HG03571 (cell line): ENCODE results near the gene ACOT12.
"Not testable (repeated sequence)": the region's sequence is repeated elsewhere in the genome, so short reads cannot be mapped to it uniquely, and the experiment has no call there.

Source experiments
- ATAC-seq: cut with Tn5 transposase; IDR thresholded peaks from one replicate; pipeline ENCODE4 v1.9.1; 2021; ENCODE audit not compliant: unreplicated experiment

The ACOT12 gene

DNA sequence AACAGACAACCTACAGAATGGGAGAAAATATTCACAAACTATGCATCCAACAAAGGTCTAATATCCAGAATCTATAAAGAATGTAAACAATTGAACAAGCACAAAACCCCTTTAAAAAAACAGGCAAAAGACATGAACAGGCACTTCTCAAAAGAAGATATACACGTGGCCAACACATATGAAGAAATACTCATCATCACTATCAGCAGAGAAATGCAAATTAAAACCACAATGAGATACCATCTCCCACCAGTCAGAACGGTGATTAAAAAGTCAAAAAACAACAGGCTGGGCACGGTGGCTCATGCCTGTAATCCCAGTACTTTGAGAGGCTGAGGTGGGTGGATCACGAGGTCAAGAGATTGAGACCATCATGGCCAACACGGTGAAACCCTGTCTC lies 99.9 kb downstream of the ACOT12 start:
- not testable (repeated sequence) for ATAC-seq

DNA sequence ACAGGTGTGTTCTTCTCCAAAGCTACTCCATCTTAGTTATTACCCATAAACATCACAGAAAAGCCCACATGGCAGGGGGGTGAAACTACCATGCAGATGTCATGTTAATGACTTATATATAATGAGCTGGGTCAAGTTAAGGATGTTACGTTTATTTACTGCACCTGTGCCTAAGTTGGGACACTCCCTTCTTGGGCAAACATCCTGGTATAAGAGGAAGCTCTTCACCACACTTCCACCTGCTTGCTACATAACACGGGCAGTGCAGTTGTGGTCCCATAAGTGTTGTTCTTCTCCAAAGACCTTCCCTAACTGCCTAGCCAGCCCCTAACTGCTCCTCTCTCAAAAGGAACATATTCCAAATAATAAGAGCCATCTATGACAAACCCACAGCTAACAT lies 101.8 kb downstream of the ACOT12 start:
- ATAC-seq: no peak

DNA sequence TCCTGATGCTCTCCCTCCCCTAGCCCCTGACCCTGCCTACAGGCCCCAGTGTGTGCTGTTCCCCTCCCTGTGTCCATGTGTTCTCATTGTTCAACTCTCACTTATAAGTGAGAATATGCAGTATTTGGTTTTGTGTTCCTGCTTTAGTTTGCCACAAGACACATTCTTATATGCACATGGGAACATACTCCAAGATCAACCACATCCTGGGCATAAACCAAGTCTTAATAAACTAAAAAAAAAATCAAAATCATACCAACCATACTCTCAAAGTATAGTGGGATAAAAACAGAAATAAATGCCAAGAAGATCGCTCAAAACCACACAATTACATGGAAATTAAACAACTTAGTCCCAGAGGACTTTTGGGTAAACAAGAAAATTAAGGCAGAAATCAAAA lies 103.8 kb downstream of the ACOT12 start:
- ATAC-seq: no peak

DNA sequence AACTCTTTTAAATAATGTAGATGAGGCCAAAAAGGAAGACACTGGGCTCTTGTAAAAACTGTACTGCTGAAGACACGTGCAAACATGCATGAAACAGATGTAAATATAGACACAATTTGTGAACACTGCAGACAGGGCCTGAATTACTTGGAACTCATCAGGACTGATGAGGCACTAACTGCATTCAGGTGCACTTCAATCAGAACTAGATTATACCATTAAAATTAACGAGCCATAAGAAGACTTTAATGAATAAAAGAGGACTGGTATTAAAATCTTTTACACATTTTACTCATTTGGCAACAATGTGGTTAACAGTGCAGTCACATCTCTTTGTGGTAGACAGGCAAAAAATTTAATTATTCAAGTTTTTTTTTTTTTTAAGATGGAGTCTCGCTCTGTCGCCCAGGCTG lies 105.9 kb downstream of the ACOT12 start:
- no peak for ATAC-seq

DNA sequence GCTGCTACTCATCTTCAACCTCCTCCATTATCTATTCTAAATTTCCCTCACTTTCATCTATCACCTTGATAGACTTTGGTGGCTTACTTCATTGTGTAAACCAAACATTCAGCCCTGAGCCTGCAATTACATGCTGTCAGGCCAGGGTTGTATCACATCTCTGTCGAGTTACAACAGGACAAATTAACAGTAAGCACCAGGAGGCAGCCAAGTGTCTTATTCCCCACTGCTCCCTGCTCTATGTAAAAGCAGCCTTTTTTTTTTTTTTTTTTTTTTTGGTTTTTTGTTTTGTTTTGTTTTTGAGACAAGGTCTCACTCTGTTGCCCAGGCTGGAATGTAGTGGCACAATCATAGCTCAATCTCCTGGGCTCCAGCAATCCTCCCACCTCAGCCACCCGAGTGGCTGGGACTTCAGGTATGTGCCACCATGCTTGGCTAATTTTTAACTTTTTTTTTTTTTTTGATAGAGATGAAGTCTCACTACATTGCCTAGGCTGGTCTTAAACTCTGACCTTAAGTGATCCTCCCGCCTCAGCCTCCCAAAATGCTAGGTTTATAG lies 107.8 kb downstream of the ACOT12 start:
- ATAC-seq: no peak

DNA sequence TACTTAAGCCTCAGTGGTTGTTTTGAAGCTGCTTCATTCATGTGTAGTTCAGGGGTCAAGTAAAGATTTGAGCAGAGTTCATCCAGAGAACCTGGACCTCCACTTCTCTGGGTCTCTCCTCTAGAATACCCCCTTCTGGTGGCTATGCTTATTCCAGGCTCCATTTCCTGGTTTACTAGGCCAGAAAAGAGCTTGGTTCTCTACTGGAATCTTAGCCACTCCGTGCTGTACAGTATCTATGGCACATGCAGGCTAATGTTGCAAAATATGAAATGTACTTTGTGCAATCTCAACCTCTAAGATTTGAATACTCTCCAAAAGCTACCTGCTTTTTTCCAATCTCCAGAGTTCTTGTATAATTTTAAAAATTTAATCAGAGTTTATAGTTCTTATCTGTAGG lies 110.0 kb downstream of the ACOT12 start:
- ATAC-seq: no peak
